Measurements from ENCODE around the gene ZNF524.
"Not testable (repeated sequence)": the region's sequence is repeated elsewhere in the genome, so short reads cannot be mapped to it uniquely, and the experiment has no call there.

ZNF524 gene

DNA sequence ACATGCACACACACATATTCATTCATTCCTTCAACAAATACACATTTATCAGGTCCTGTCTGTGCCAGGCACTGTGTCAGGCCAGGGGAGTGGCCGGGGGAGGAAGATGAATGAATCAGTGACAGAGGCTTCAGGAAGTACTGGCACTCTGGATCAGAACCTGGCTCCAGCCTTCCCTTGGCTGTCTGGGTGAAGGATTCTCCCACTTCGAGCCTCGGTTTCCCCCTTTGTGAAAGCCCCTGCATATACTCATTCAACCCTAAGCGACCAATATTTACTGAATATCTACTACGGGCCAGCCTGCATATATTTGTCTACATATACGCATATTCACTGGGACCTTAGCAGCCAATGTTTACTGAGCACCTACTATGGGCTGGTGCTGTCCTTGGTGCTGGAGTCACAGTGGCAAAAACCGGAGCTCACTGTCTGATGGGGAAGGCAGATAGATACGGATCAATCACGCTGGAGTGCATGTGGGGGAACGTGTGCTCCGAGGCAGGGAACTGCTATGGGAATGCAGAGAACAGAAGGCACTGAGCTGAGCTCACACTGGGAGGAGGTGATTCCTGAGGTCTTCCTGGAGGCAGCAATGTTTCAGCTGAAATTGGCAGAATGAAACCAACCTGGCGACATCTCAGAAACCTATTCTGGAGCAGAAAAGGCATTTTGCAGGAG is 18.8 kb upstream of the ZNF524 start:
- no peak for DNase-seq (ENCODE audit: low read depth)

- no peak for DNase-seq (ENCODE audit: low read depth)
Observed at GRCh38 chr19:55581823-55582223, 18.3 kb upstream of the ZNF524 start.

GRCh38 chr19:55582284-55582683 is 17.8 kb upstream of the ZNF524 start:
- not testable (repeated sequence) for DNase-seq (ENCODE audit: low read depth)

GRCh38 chr19:55583897-55584296 is 16.2 kb upstream of the ZNF524 start:
- DNase-seq (ENCODE audit: low read depth) = not testable (repeated sequence)

GRCh38 chr19:55584871-55585270 is 15.2 kb upstream of the ZNF524 start:
- DNase-seq (ENCODE audit: low read depth) = no peak

DNA sequence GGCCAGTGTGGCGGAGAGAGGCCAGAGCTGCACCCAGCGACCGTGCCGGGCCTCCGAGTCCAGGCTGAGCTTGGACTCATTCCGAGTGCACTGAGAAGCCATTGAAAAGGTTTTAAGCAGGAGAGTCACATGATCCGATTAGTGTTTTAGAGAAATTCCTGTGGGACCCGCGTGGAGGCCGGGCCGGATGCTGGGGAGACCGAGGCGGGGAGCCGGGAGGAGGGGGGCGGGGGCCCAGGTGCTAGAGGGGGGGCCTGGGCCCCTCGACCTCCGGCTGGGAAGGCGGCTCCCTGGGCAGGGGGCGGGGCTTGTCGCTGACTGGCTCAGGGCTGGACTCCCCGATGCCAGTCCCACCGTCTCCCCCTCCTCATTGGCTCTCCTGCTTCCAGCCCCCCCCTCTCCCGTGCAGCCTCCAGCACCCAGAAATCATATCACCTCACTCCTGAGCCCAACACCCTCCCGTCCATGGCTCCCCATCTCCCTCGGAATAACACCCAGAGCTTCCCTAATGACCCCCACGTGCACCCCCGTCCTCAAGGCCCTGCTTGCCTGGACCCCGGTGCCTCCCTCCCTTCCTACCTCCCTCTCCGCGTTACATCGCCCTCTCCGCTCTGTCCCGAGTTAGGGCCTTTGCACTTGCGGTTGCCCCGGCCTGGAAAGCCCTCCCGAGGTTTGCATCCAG is 14.3 kb upstream of the ZNF524 start:
- no peak for DNase-seq (ENCODE audit: low read depth)

DNA sequence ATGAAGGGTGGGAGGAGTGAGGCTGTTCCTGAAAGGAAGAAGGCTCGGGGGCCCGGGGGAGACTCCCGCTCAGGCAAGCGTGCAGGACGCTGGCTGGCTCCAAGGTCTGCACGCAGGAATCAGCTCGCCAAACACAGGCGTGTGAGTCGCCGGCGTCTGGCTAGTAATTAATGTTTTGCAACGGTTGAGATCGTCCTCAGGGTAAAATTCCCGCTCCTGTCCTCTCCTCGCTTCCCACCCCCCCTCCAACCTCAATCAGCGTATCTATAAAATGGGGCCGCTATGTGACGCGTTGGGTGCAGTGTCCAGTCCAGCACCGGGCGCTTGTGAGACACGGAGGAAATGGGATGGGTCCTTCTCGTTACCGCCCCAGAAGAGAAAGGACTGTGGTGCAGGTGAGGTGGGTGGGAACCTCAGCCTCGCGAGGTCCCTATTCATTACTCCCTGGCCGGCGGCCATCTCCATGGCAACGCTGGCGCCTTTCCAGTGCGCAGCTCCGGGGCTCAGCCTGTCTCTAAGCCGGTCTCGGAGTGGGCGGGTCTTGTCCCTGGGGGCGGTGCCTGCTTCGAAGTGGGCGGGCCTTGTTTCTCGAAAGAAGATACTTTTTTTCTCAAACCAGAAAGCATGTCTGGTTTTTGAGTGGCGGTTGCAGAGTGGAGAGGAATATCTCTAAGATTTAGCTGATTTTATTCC is 13.0 kb upstream of the ZNF524 start:
- DNase-seq (ENCODE audit: low read depth) = no peak

- DNase-seq (ENCODE audit: low read depth) = no peak
Observed at GRCh38 chr19:55588738-55589137, 11.3 kb upstream of the ZNF524 start.

DNA sequence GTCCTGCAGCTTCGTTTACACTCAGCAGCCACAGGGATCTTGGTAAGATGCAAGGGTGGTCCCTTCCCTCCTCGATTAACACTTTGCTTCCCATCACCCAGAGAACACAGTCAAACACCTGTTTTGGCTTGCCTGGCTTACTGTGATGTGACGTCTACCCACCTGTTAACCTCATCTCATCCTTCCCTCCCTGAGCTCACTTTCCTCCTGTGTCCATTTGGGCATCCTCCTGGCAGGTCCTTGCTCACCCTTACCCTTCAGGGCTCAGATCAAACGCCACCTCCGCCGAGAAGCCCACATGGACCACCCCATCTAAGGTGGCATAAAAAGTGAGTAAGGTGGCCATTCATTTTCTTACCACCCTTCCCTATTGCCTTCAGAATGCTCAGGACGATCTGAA is 10.0 kb upstream of the ZNF524 start:
- DNase-seq (ENCODE audit: low read depth) = no peak

DNA sequence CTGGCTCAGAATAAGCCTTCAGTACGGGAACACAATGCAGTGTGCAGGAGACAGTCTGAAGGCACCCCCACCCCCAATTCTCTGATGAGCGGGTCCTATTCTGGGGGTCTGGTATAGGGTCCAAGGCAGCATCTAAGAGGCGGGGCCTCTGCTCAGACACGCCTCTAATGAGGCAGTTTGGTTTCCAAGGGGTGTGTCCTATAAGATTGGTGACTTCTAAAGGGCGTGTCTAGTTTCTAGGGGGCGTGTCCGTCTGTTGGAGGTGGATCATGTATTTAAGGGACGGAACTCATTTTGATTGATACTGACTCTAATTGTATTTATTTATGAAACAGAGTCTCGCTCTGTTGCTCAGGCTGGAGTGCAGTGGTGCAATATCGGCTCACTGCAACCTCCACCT is 9.5 kb upstream of the ZNF524 start:
- no peak for DNase-seq (ENCODE audit: low read depth)

DNA sequence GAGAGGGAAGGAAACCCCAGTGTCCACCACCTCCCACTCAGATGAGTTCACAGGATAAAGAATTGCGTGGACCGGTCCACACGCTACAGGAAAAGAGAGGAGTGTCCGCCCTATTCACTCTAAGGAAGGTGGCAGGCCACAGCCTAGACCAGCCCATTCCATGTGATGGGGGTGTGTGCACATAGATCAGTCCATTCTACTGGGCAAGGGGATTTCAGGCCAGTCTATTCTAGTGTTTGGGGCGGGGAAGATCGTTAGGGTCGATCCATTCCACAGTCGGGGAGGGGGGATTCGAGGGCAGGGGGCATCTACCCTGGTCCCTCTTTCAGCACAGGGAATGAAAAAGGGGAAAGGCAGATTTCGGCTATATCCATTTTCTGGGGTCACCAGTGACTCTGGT is 8.5 kb upstream of the ZNF524 start:
- no peak for DNase-seq (ENCODE audit: low read depth)

GRCh38 chr19:55592391-55593090 is 7.5 kb upstream of the ZNF524 start:
- no peak for DNase-seq (ENCODE audit: low read depth)

DNA sequence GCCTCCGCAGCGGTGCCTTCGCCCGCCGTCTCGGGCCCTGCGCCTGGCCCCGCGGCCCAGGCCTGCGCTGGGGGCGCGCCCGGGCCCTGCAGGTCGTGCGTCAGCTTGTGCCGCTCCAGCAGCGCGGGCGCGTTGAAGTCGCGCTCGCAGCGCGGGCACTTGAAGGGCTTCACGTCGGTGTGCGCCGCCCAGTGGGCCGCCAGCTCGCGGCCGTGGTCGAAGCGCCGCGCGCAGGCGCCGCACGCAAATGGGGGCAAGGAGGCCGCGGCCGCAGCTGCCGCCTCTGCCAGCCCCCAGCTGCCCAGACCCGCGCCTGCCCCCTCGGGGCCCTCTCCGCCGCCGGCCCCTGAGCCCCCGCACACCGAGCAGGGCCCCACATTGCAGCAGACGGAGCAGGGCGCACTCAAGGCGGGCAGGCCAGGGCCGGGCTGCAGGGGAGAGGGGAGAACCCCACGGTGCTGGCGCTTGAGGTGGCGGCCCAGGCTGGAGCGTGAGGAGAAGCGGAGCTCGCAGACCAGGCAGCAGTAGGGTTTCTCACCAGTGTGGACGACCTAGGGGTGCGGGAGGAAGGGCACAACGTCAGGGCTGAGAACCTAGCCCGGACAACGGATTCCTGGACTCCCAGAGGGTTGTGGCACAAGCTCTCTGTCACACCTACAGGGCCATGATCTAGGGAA is 6.9 kb upstream of the ZNF524 start:
- no peak for DNase-seq (ENCODE audit: low read depth)

GRCh38 chr19:55594996-55595545 is 5.0 kb upstream of the ZNF524 start:
- DNase-seq (ENCODE audit: low read depth) = no peak

- DNase-seq (ENCODE audit: low read depth) = no peak
Observed at GRCh38 chr19:55596304-55596703, 3.8 kb upstream of the ZNF524 start.

GRCh38 chr19:55597501-55597921 is 2.6 kb upstream of the ZNF524 start:
- no peak for DNase-seq (ENCODE audit: low read depth)

DNA sequence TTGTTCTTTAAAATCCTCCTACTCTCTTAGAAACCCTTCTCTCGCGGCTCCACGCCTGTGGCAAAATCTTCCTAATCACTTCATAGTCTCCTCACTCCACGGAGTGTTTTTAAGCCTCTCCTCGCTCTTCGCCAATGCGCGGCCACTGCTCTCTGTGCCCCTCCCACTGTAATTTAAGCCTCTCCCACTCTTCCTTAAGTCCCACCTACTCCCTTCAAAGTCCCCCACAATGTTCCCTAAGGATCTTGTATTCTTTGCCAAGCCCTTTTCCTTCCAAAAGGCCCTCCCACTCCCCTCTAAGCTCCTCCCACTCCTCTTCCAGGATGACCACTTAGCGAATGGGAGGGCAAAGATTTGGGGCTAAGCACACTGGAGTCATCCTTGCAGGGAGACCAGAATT is 2.1 kb upstream of the ZNF524 start:
- DNase-seq (ENCODE audit: low read depth) = no peak

GRCh38 chr19:55598719-55599467 is 1.2 kb upstream of the ZNF524 start:
- peak; percentile 86 for DNase-seq (ENCODE audit: low read depth)

GRCh38 chr19:55599468-55599841 is 633 bp upstream of the ZNF524 start, which contains the start of gene FIZ1:
TSS of gene FIZ1 (minus strand) at chr19:55599517. CDS start at chr19:55597865, 1,652 bp downstream.
- DNase-seq (ENCODE audit: low read depth) = peak; percentile 100

DNA sequence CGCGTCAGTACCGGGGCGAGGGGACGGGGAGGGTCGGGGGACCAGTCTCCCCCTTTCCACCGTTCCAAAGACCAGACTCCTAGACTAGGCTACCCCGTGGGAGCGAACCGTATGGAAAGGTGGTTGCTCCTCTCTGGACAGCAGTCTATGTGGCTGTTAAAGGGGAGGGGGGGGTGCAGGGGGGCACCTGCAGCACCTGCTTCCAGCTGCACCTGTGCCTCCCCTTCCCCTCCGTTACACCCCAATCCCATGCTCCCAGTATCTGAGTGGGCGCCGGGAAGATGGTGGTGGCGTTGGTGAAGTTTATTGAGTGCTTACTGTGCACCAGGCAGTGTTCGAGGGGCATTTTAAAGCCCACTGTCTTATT is 557 bp downstream of the ZNF524 start:
- DNase-seq (ENCODE audit: low read depth) = no peak

DNA sequence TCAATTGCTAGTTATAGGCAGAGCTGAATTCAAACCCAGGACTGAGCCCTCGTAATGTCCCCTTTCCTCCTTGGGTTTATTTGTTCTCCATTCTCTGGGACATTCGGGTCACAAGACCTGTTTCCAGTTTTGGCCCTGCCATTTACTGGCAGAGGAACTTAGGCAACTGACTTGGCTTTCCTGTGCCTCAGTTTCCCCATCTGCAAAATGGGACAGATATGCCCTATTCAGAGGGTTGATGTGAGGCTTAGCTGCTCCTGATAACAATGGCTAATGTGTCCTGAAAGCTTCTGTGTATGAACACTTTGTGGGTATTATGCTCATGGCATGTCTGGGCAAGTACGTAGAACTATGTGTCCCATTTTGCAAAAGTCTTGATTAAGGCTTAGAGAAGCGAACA is 996 bp downstream of the ZNF524 start:
- DNase-seq (ENCODE audit: low read depth) = no peak
